ENCODE results near the gene USP4.

The USP4 gene

DNA sequence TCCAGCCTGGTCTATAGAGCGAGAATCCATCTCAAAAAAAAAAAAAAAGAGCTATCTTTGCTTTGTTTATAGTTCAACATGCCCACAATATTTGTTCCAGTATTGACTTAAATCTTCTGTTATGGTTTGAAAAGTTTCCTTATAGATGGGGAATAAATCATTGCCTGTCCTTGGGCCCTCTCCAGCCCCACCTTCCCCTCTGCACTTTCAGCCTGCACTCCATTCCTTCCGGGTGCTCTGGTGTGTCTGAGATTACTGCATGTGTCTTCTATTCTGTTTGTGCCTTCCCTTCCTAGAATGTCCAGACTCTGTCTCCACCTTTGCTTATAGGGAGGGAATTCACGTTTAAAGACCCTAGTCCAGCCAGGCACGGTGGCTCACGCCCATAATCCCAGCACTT is 43.5 kb upstream of the USP4 start:
- peak overlapping the region; percentile 47 for H3K27ac ChIP-seq
- ChIA-PET POLR2A (ENCODE audit: low non-redundant PET) (no interaction called here), CTCF (no interaction called here)
- no peak for DNase-seq (ENCODE audit: low spot score)
- TF ChIP-seq, protein P1, sequence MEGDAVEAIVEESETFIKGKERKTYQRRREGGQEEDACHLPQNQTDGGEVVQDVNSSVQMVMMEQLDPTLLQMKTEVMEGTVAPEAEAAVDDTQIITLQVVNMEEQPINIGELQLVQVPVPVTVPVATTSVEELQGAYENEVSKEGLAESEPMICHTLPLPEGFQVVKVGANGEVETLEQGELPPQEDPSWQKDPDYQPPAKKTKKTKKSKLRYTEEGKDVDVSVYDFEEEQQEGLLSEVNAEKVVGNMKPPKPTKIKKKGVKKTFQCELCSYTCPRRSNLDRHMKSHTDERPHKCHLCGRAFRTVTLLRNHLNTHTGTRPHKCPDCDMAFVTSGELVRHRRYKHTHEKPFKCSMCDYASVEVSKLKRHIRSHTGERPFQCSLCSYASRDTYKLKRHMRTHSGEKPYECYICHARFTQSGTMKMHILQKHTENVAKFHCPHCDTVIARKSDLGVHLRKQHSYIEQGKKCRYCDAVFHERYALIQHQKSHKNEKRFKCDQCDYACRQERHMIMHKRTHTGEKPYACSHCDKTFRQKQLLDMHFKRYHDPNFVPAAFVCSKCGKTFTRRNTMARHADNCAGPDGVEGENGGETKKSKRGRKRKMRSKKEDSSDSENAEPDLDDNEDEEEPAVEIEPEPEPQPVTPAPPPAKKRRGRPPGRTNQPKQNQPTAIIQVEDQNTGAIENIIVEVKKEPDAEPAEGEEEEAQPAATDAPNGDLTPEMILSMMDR (conservative IDR thresholded peaks at IDR 0.05; ENCODE audit: low read depth), result no peak

DNA sequence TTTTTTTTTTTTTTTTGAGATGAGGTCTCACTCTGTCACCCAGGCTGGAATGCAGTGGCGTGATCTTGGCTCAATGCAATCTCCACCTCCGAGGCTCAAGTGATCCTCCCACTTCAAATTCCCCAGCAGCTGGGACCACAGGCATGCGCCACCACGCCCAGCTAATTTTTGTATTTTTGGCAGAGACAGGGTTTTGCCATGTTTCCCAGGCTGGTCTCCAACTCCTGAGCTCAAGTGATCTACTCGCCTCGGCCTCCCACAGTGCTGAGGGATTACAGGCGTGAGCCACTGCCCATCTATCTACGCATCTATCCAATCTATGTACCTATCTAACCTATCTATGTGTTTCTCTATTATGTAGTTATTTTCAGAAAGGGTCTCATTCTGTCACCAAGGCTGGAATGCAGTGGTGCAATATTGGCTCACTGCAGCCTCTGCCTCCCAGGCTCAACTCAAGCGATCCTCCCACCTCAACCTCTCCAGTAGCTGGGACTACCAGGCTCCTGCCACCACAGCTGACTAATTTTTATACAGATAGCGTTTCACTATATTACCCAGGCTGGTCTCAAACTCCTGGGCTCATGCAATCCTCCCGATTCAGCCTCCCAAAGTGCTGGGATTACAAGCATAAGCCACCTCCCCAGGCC is 38.5 kb upstream of the USP4 start:
- ChIA-PET CTCF (interaction anchor here (0.6 kb wide), 1 partner anchor 26 kb away, joined by 7 read pairs; no protein-coding TSS in a partner anchor), POLR2A (ENCODE audit: low non-redundant PET) (interaction anchor here (0.6 kb wide), 1 partner anchor 40 kb away, joined by 3 read pairs; no protein-coding TSS in a partner anchor)
- TF ChIP-seq, protein P1 (conservative IDR thresholded peaks at IDR 0.05; ENCODE audit: low read depth), result no peak
- peak overlapping the region; percentile 80 for H3K27ac ChIP-seq
- no peak for DNase-seq (ENCODE audit: low spot score)

DNA sequence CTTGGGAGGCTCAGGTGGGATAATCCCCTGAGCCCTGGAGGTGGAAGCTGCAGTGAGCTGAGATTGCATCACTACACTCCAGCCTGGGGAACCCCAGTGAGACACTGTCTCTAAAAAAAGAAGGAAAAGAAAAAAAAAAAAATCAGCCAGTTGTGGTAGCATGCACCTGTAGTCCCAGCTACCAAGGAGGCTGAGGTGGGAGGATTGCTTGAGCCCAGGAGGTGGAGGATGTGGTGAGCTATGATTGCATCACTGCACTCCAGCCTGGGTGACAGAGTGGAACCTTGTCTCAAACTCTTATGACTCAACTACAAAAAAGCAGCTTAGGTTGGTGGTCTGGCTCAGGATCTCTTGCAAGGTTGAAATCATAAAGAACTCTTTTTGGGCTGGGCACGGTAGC is 37.6 kb upstream of the USP4 start:
- TF ChIP-seq, protein P1 (conservative IDR thresholded peaks at IDR 0.05; ENCODE audit: low read depth), result no peak
- ChIA-PET CTCF (interaction anchor here (0.6 to 0.7 kb wide), 3 partner anchors 81 to 713 kb away, joined by 3 to 5 read pairs (median 4); no protein-coding TSS in a partner anchor), POLR2A (ENCODE audit: low non-redundant PET) (no interaction called here)
- peak overlapping the region; percentile 80 for H3K27ac ChIP-seq
- DNase-seq (ENCODE audit: low spot score), result no peak

DNA sequence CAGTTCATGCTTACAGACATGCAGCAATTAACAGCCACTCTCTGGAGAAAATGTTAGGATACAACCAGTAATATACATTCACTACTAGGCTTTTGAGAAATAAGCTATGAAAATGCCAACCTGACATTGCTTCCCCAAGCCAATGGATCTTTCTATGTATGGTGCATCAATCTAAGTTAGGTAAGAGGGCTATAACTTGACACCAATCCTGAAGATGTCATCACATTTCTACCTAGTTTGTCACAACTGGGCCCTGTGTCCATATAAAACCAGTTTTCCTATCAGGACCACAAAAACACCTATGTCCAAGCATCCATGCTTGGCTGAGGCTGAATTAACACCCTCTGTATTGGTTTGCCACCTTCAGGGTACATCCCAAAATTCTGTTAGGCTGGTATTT is 32.1 kb upstream of the USP4 start:
- H3K27ac ChIP-seq, result no peak overlapping the region
- TF ChIP-seq, protein P1 (conservative IDR thresholded peaks at IDR 0.05; ENCODE audit: low read depth), result no peak
- POLR2A ChIA-PET (ENCODE audit: low non-redundant PET), result no interaction called here
- CTCF ChIA-PET, result no interaction called here
- DNase-seq (ENCODE audit: low spot score), result no peak

DNA sequence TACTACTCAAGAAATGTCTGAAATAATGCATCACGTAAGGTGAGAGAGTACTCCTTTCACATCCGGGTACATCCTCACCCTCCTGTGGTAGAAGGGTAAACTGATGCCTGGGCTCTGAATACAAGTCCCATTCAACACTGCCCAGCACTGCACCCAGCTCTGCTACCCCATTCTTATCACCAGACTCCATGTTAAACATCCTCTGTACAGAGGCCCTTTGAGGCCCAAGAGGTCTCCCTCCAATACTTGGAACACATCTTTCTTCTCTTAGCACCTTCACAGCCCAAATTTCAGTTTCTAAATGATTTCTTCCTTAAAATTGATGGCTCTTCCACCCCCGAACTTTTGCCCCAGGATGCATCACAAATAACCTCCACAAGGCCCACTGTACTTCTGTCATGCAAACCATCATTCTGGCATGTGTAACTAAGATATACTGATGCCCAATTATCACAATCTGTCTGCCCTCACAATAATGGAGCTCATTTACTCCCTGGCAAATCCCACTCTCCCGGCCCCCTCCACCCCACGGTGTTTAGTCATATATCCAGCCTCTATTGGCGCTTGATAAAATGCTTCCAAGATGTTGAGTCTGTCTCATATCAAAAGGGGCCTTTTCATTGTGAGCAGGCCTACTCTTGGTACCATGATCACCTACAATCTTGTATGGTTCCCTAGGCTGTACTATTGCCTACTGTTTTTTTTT is 30.9 kb upstream of the USP4 start:
- CTCF ChIA-PET, result no interaction called here
- DNase-seq (ENCODE audit: low spot score), result no peak
- TF ChIP-seq, protein P1 (conservative IDR thresholded peaks at IDR 0.05; ENCODE audit: low read depth), result no peak
- POLR2A ChIA-PET (ENCODE audit: low non-redundant PET), result interaction anchor here (0.7 kb wide), 1 partner anchor 42 kb away, joined by 5 read pairs; no protein-coding TSS in a partner anchor
- no peak overlapping the region for H3K27ac ChIP-seq

DNA sequence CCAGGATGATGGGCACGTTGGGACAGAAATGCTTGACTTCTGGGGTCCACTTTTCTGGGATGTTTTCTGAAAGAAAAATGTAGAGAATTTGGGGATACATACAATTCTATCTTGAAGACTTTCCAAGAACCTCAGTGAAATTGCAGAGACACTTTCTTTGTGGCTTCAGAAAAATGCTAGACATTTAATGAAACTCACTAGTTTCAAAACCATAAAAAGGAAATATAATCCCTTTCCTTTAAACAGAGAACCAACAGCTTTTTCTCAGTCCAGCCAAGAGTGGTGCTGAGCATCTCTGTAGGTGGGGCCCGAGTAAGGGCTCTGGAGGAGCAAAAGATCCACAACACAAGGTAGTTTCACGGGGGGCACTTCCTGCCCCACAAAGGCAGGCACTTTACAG is 22.7 kb upstream of the USP4 start:
- DNase-seq (ENCODE audit: low spot score), result no peak
- ChIA-PET CTCF (no interaction called here), POLR2A (ENCODE audit: low non-redundant PET) (no interaction called here)
- TF ChIP-seq, protein P1 (conservative IDR thresholded peaks at IDR 0.05; ENCODE audit: low read depth), result no peak
- H3K27ac ChIP-seq, result peak overlapping the region; percentile 48

Measured in RWPE1 (cell line).